PFSK-1 (cell line): ENCODE results near the gene CRAT.

Source experiments
- POLR2AphosphoS5 ChIP-seq: IDR thresholded peaks from 2 replicates; pipeline ENCODE4 v1.6.1; 2012; ENCODE audit warnings: low read depth, mild to moderate bottlenecking, control low read depth, low read length, moderate library complexity
- REST ChIP-seq, 2 experiments: IDR thresholded peaks; 2 replicates each; pipeline versions ENCODE4 v1.6.1 to v1.8.0; 2011 to 2012; ENCODE audit warnings: low read depth in 2 of 2, low read length in 2 of 2, control low read depth in 1 of 2, inconsistent platforms in 1 of 2, mild to moderate bottlenecking in 1 of 2, moderate library complexity in 1 of 2; ENCODE audit not compliant: insufficient read depth in 1 of 2
- SIN3A ChIP-seq: IDR thresholded peaks from 2 replicates; pipeline ENCODE4 v1.6.1; 2012; ENCODE audit warnings: mild to moderate bottlenecking, low read length, moderate library complexity, borderline replicate concordance; ENCODE audit not compliant: insufficient read depth

GRCh38 chr9:129148463-129149204, 38.0 kb upstream of the CRAT start:
- TF ChIP-seq REST (IDR thresholded peaks at IDR 0.05; ENCODE audit: insufficient read depth in 1 of 2, low read depth in 2 of 2, low read length in 2 of 2) (no peak), SIN3A (no peak), POLR2AphosphoS5 (no peak)
